Activated CD8-positive, alpha-beta memory T cell treated with anti-CD3 and anti-CD28 coated beads, Interleukin-2, amount 50 U/mL, for 24 hours (primary cell): ENCODE data around the gene GRAMD1A.
A peak's percentile ranks its signal among the peaks of the same experiment; 100 is the strongest.
"Not testable (repeated sequence)": the region's sequence is repeated elsewhere in the genome, so short reads cannot be mapped to it uniquely, and the experiment has no call there.

Experiments used
- DNase-seq: peaks from one replicate; pipeline ENCODE4 v3.0.0-alpha.2; 2020; ENCODE audit errors: extremely low read depth

The GRAMD1A gene

GRCh38 chr19:34976611-34977010 lies 23.5 kb upstream of the GRAMD1A start:
- DNase-seq: no peak

- no peak for DNase-seq
Measured at GRCh38 chr19:34979819-34980640, 20.1 kb upstream of the GRAMD1A start.

GRCh38 chr19:34982275-34982674 lies 17.8 kb upstream of the GRAMD1A start:
- DNase-seq: no peak

DNA sequence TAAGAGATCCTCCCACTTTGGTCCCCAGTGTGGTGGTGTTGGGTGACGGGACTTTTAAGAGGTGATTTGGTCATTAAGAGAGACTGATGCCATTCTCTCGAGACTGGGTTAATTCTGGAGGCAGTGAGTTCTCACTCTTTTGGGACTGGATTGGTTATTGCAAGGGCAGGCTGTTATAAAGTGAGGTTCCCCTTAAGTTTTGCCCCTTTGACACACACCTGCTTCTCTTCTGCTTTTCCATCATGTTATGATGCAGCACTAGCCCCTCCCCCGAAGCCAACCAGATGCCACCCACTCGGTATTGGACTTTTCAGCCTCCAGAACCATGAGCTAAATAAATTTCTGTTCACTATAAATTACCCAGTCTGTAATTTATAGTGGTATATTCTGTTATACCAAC lies 16.3 kb upstream of the GRAMD1A start:
- DNase-seq: no peak

GRCh38 chr19:34984287-34984686 lies 15.8 kb upstream of the GRAMD1A start:
- no peak for DNase-seq

DNA sequence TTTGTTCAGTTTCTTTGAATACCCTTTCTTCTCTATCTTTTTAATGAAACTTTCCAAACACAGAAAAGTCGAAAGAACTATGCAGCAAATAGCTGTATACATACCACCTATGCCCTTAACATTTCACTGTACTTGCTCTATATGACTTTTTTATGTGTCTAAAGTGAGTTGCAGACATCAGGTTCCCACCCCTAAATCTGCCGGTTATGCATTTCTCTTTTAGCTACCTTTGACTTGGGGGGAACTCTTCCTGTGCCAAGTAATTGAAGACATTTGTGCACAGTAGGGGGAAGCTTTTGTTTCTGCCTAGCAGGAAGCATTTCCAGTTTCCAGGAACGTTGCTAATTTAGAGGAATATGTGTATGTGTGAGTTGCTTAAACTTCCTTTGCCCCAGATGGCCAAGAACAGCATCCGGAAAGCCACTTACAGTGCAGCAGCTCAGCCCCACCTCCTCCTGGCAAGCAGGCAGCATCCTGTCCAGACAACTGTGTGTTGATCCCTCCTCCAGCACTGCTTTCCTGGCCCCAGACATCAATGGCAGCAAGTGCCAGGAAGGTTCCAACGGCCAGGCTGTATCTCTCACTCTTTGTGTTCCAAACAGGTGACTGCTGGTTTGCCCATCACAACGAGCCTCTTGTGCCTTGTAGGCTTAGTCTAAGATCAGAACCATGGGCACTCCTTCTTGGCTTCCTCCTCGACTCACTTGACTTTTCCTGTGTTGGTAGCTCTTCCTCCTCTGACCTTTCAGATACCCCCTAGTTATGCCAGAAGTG lies 14.7 kb upstream of the GRAMD1A start:
- no peak for DNase-seq

DNA sequence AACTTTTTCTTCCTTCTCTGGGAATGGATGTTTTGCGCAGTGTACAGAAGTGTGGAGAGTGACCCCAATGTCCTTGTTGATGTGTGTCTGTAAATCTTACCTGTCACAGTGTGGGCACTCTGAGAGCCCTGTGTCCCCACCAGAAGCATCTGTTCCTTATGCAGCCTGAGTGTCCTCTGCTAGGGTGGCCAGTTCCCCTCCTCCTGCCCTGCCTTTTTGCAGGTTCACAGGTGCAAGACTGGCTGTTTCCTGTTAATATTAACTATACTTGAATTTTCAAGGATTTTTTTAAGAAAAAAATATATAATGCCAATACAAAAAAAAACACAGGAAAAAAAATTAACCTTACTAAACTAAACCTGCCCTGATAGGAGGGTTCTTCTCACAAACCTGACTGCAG lies 12.0 kb upstream of the GRAMD1A start:
- DNase-seq: no peak

- no peak for DNase-seq
Measured at GRCh38 chr19:34989298-34989697, 10.8 kb upstream of the GRAMD1A start.

DNA sequence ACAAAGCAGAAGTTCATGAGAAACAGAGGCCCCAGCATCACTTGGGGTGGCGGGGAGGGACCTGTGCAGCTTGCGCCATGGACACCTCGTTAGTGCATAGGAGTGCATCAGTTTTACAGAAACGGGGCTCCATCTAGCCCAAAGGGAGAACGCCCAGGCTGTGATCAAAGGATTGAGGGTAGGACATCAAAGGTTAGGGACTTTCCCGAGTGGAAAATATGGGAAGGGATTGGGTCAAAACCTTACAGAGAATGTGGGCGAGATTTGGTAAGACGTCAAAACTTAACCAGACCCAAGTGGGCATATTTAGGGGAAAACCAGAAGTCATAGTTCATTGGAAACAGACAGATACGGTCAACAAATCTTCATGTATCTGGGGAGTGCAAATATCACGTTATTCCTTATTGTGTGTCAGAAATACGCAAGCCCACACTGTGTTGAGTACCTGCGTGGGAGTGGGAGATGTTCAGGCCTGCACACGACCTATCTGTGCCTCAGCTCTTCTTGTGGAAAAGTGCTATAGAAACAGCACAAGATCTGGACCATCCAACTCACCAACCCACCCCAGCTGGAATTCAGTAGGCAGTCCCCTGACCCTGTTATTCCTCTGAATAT lies 9.4 kb upstream of the GRAMD1A start:
- no peak for DNase-seq

GRCh38 chr19:34991542-34992333 lies 8.4 kb upstream of the GRAMD1A start:
- DNase-seq: no peak

GRCh38 chr19:34992582-34992981 lies 7.5 kb upstream of the GRAMD1A start:
- not testable (repeated sequence) for DNase-seq

GRCh38 chr19:34994286-34994642 lies 5.9 kb upstream of the GRAMD1A start:
- DNase-seq: no peak

GRCh38 chr19:34994643-34995541 lies 5.2 kb upstream of the GRAMD1A start:
- no peak for DNase-seq

- DNase-seq: no peak
Measured at GRCh38 chr19:34995551-34995950, 4.6 kb upstream of the GRAMD1A start.

GRCh38 chr19:34997071-34997617 lies 3.0 kb upstream of the GRAMD1A start:
- no peak for DNase-seq

DNA sequence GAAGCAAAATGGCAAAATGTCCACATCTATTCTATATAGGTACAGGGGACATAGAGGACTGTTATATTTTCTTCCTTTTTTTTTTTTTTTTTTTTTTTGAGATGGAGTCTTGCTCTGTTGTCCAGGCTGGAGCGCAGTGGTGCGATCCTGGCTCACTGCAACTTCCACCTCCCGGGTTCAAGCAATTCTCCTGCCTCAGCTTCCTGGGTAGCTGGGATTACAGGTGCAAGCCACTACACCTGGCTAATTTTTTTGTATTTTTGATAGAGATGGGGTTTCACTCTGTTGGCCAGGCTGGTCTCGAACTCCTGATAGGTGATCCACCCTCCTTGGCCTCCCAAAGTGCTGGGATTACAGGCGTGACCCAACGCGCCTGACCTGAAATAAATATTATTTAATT lies 1.9 kb upstream of the GRAMD1A start:
- DNase-seq: not testable (repeated sequence)

GRCh38 chr19:34998777-34999497 lies 1.2 kb upstream of the GRAMD1A start:
- DNase-seq: no peak

GRCh38 chr19:35000338-35000646 lies 169 bp downstream of the GRAMD1A start:
- no peak for DNase-seq

DNA sequence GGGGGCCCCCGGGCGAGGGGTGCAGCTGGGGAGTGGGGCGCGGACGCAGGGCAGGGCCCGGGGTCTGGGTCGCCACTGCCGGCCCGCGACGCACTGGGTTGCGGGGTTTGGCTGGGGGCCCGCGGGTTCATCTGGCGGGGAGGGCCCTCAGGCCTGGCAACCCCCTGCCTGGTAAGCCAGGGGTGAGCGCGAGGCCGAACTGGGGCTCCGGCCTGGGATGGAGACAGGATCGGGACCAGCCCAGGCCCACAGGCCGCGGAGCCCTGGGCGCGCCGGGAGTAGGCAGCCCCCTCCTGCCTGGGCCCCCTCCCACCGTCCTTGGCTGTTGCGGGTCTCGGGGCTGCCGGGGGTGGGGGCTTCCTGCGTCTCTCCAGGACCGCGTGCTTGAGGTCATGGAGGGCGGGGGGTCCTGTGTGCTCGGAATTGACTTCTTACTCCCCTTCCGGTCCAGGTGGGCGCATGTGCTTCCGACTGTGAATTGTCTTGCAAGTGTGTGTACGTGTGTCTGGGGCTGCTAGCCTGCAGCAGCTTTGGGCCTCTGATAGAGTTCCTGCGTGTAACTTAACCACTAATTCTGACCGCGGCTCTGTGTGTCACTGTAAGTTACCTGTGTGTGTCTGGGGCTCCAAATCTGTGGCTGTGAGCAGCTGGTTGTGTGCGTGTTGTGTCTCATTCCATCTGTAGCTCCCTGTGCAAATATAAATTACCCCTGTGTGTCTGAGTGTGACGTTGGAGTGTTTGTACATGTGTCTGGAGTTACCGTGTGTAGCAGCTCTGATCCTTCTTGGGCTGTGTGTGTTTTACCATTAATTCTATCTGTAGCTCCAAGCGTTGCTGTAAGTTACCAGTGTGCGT lies 751 bp downstream of the GRAMD1A start:
- peak; percentile 34 for DNase-seq
